ENCODE measurements around the gene MYO9B. TPM values are rescaled to one million over a fixed set of nuclear protein-coding genes. Genes with fewer than 3 reads are reported as not detected.

MYO9B gene
- total and polyA plus RNA-seq, 9 of the 15 experiments (the other 6 are each of a cell fraction or from before 2014, with no cell fraction given): 2.4 to 77.6 (median 23.0) TPM

DNA sequence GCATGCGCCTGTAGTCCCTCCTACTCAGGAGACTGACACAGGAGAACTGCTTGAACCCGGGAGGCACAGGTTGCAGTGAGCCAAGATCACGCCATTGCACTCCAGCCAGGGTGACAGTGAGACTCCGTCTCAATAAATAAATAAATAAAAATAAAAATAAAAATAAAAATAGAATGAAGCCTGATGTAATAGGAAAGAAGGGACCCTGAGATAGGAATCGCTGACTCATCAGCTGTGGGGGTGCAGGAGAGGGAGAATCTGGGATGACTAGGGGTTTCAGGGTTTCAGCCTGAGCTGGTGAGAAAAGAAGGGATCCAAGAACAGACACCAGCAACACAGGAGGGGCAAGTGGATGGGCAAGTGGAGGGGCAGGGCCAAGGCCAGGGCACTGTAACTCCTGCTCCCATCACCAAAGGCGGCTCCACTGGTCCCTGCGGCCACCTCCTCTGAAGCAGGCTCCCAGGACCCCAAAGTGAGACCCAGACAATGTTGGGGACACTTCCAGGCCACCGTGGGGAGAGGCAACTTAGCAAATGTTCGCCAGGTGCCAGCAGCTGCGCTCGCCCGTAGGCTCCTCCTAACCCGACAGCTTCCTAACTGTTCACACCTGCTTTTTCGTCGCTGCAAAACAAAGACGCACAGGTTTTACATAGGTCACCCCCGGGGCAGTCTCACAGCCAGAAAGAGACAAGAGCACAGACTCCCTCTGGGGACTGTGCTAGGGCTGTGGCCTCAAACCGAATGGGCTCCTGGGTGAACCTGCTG is 1.5 kb upstream of the MYO9B start (continued):
- TF ChIP-seq ZNF592 (IDR thresholded peaks at IDR 0.05) (peak; percentile 61; the same call in 1 of the 2 replicates), NFRKB (IDR thresholded peaks at IDR 0.05; ENCODE audit: low read depth) (0 out of 2 replicates have a peak, but pooled peaks have one; percentile 4), ZNF143 (CRISPR knock-in tag; IDR thresholded peaks at IDR 0.05) (no peak), RFX1 (IDR thresholded peaks at IDR 0.05) (no peak), KLF16 (IDR thresholded peaks at IDR 0.05) (no peak), NR2C2 (CRISPR knock-in tag; IDR thresholded peaks at IDR 0.05) (no peak), NR2C2 (tag; IDR thresholded peaks at IDR 0.05) (peak; percentile 30; the same call in 1 of the 2 replicates), SRF (CRISPR knock-in tag; IDR thresholded peaks at IDR 0.05) (no peak), NR2C1 (IDR thresholded peaks at IDR 0.05) (no peak), NR2C1 (tag; IDR thresholded peaks at IDR 0.05) (no peak), BACH1 (tag; IDR thresholded peaks at IDR 0.05) (peak; percentile 75), ATF6 (CRISPR knock-in tag; IDR thresholded peaks at IDR 0.05) (no peak), HSF4 (CRISPR knock-in tag; IDR thresholded peaks at IDR 0.05; ENCODE audit: borderline replicate concordance) (no peak)
- TF ChIP-seq, protein P1, sequence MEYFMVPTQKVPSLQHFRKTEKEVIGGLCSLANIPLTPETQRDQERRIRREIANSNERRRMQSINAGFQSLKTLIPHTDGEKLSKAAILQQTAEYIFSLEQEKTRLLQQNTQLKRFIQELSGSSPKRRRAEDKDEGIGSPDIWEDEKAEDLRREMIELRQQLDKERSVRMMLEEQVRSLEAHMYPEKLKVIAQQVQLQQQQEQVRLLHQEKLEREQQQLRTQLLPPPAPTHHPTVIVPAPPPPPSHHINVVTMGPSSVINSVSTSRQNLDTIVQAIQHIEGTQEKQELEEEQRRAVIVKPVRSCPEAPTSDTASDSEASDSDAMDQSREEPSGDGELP (CRISPR knock-in tag; IDR thresholded peaks at IDR 0.05; ENCODE audit: borderline replicate concordance): 0 out of 2 replicates have a peak, but pooled peaks have one; percentile 29
- TF ChIP-seq, protein P2, sequence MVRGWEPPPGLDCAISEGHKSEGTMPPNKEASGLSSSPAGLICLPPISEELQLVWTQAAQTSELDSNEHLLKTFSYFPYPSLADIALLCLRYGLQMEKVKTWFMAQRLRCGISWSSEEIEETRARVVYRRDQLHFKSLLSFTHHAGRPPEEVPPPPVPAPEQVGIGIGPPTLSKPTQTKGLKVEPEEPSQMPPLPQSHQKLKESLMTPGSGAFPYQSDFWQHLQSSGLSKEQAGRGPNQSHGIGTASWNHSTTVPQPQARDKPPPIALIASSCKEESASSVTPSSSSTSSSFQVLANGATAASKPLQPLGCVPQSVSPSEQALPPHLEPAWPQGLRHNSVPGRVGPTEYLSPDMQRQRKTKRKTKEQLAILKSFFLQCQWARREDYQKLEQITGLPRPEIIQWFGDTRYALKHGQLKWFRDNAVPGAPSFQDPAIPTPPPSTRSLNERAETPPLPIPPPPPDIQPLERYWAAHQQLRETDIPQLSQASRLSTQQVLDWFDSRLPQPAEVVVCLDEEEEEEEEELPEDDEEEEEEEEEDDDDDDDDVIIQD (CRISPR knock-in tag; IDR thresholded peaks at IDR 0.05): no peak
